ENCODE measurements around the gene LRG1.

- TF ChIP-seq, protein P1, sequence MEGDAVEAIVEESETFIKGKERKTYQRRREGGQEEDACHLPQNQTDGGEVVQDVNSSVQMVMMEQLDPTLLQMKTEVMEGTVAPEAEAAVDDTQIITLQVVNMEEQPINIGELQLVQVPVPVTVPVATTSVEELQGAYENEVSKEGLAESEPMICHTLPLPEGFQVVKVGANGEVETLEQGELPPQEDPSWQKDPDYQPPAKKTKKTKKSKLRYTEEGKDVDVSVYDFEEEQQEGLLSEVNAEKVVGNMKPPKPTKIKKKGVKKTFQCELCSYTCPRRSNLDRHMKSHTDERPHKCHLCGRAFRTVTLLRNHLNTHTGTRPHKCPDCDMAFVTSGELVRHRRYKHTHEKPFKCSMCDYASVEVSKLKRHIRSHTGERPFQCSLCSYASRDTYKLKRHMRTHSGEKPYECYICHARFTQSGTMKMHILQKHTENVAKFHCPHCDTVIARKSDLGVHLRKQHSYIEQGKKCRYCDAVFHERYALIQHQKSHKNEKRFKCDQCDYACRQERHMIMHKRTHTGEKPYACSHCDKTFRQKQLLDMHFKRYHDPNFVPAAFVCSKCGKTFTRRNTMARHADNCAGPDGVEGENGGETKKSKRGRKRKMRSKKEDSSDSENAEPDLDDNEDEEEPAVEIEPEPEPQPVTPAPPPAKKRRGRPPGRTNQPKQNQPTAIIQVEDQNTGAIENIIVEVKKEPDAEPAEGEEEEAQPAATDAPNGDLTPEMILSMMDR (IDR thresholded peaks at IDR 0.05): no peak
- TF ChIP-seq SIN3A (IDR thresholded peaks at IDR 0.05; ENCODE audit: borderline replicate concordance, low read depth, low read length) (no peak), MXI1 (IDR thresholded peaks at IDR 0.05; ENCODE audit: low read depth, low read length) (no peak), NRF1 (IDR thresholded peaks at IDR 0.05; ENCODE audit: low read depth, low read length) (no peak), TAF1 (IDR thresholded peaks at IDR 0.05; ENCODE audit: borderline replicate concordance, low read depth, low read length) (no peak), POLR2AphosphoS5 (IDR thresholded peaks at IDR 0.05; ENCODE audit: low read depth, low read length) (no peak), YY1 (IDR thresholded peaks at IDR 0.05; ENCODE audit: low read depth) (no peak), EP300 (IDR thresholded peaks at IDR 0.05; ENCODE audit: borderline replicate concordance in 1 of 2, low read depth in 1 of 2, low read length in 1 of 2) (no peak), FOXM1 (IDR thresholded peaks at IDR 0.05; ENCODE audit: low read depth) (no peak), USF2 (IDR thresholded peaks at IDR 0.05; ENCODE audit: borderline replicate concordance, low read depth, low read length) (no peak), SMC3 (IDR thresholded peaks at IDR 0.05; ENCODE audit: low read depth, low read length) (no peak)
- TF ChIP-seq, protein P2, sequence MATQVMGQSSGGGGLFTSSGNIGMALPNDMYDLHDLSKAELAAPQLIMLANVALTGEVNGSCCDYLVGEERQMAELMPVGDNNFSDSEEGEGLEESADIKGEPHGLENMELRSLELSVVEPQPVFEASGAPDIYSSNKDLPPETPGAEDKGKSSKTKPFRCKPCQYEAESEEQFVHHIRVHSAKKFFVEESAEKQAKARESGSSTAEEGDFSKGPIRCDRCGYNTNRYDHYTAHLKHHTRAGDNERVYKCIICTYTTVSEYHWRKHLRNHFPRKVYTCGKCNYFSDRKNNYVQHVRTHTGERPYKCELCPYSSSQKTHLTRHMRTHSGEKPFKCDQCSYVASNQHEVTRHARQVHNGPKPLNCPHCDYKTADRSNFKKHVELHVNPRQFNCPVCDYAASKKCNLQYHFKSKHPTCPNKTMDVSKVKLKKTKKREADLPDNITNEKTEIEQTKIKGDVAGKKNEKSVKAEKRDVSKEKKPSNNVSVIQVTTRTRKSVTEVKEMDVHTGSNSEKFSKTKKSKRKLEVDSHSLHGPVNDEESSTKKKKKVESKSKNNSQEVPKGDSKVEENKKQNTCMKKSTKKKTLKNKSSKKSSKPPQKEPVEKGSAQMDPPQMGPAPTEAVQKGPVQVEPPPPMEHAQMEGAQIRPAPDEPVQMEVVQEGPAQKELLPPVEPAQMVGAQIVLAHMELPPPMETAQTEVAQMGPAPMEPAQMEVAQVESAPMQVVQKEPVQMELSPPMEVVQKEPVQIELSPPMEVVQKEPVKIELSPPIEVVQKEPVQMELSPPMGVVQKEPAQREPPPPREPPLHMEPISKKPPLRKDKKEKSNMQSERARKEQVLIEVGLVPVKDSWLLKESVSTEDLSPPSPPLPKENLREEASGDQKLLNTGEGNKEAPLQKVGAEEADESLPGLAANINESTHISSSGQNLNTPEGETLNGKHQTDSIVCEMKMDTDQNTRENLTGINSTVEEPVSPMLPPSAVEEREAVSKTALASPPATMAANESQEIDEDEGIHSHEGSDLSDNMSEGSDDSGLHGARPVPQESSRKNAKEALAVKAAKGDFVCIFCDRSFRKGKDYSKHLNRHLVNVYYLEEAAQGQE (IDR thresholded peaks at IDR 0.05; ENCODE audit: low read depth, low read length): no peak
- TF ChIP-seq, protein P3, sequence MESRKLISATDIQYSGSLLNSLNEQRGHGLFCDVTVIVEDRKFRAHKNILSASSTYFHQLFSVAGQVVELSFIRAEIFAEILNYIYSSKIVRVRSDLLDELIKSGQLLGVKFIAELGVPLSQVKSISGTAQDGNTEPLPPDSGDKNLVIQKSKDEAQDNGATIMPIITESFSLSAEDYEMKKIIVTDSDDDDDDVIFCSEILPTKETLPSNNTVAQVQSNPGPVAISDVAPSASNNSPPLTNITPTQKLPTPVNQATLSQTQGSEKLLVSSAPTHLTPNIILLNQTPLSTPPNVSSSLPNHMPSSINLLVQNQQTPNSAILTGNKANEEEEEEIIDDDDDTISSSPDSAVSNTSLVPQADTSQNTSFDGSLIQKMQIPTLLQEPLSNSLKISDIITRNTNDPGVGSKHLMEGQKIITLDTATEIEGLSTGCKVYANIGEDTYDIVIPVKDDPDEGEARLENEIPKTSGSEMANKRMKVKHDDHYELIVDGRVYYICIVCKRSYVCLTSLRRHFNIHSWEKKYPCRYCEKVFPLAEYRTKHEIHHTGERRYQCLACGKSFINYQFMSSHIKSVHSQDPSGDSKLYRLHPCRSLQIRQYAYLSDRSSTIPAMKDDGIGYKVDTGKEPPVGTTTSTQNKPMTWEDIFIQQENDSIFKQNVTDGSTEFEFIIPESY (IDR thresholded peaks at IDR 0.05; ENCODE audit: borderline replicate concordance, low read depth): no peak
Measured at GRCh38 chr19:4519521-4520277, 20.1 kb downstream of the LRG1 start.

Measured in SK-N-SH (cell line).